ENCODE results near the gene HOXB3.

- no peak for TF ChIP-seq CTCF (IDR thresholded peaks at IDR 0.05 in 4 of 5, conservative IDR thresholded peaks at IDR 0.05 in 1 of 5)
- no peak for TF ChIP-seq POLR2A (IDR thresholded peaks at IDR 0.05)
Measured at GRCh38 chr17:48562934-48563333, 27.1 kb downstream of the HOXB3 start.

Measured in gastrocnemius medialis (tissue), 4 donors.